OCI-M2 (cell line): ENCODE results near the gene ONECUT1.

Source experiments
- DNase-seq: peaks from one replicate; lab custom pipeline; 2025; ENCODE audit not compliant: unreplicated experiment; lab: John Stamatoyannopoulos, UW

ONECUT1 gene

GRCh38 chr15:52733696-52734255 lies 56.4 kb downstream of the ONECUT1 start:
- DNase-seq: no peak

GRCh38 chr15:52733088-52733487 lies 57.0 kb downstream of the ONECUT1 start:
- DNase-seq: no peak

- DNase-seq: no peak
Observed at GRCh38 chr15:52732551-52732950, 57.6 kb downstream of the ONECUT1 start.

- no peak for DNase-seq
Observed at GRCh38 chr15:52731732-52732470, 58.2 kb downstream of the ONECUT1 start.

GRCh38 chr15:52731004-52731403 lies 59.1 kb downstream of the ONECUT1 start:
- no peak for DNase-seq

- DNase-seq: no peak
Observed at GRCh38 chr15:52730594-52730993, 59.5 kb downstream of the ONECUT1 start.

- DNase-seq: no peak
Observed at GRCh38 chr15:52730173-52730572, 60.0 kb downstream of the ONECUT1 start.

GRCh38 chr15:52728899-52729298 lies 61.2 kb downstream of the ONECUT1 start:
- DNase-seq: no peak

- DNase-seq: no peak
Observed at GRCh38 chr15:52727815-52728214, 62.3 kb downstream of the ONECUT1 start.

GRCh38 chr15:52726195-52726594 lies 63.9 kb downstream of the ONECUT1 start:
- DNase-seq: no peak

GRCh38 chr15:52718551-52718950 lies 71.6 kb downstream of the ONECUT1 start:
- no peak for DNase-seq

GRCh38 chr15:52717924-52718323 lies 72.2 kb downstream of the ONECUT1 start:
- DNase-seq: no peak

- DNase-seq: no peak
Observed at GRCh38 chr15:52717481-52717880, 72.7 kb downstream of the ONECUT1 start.

GRCh38 chr15:52716536-52716935 lies 73.6 kb downstream of the ONECUT1 start:
- no peak for DNase-seq

- no peak for DNase-seq
Observed at GRCh38 chr15:52715411-52715810, 74.7 kb downstream of the ONECUT1 start.

- no peak for DNase-seq
Observed at GRCh38 chr15:52714968-52715367, 75.2 kb downstream of the ONECUT1 start.

GRCh38 chr15:52710708-52711389 lies 79.3 kb downstream of the ONECUT1 start:
- no peak for DNase-seq

GRCh38 chr15:52710050-52710707 lies 80.0 kb downstream of the ONECUT1 start:
- DNase-seq: no peak

GRCh38 chr15:52709187-52709981 lies 80.8 kb downstream of the ONECUT1 start:
- no peak for DNase-seq
